Measurements from ENCODE around the gene DERA.

DNA sequence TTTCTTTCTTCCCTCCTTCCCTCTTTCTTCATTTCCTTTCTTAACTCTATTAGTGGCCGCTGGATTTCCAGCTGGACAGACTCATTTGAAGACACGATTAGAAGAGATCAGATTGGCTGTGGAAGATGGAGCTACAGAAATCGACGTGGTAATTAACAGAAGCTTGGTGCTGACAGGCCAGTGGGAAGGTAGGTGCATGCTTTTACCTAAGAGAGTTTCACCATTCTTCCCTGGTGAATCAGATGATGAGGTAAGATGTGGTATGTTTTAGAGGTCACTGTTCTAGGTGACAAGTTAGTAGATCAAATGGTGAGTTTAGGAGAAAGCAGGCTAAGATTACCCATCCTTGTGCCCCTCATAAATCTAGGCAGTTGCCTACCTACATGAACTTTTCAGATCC is 51.6 kb downstream of the DERA start:
- no peak for TF ChIP-seq POLR2A (IDR thresholded peaks at IDR 0.05)
- TF ChIP-seq, protein P1, sequence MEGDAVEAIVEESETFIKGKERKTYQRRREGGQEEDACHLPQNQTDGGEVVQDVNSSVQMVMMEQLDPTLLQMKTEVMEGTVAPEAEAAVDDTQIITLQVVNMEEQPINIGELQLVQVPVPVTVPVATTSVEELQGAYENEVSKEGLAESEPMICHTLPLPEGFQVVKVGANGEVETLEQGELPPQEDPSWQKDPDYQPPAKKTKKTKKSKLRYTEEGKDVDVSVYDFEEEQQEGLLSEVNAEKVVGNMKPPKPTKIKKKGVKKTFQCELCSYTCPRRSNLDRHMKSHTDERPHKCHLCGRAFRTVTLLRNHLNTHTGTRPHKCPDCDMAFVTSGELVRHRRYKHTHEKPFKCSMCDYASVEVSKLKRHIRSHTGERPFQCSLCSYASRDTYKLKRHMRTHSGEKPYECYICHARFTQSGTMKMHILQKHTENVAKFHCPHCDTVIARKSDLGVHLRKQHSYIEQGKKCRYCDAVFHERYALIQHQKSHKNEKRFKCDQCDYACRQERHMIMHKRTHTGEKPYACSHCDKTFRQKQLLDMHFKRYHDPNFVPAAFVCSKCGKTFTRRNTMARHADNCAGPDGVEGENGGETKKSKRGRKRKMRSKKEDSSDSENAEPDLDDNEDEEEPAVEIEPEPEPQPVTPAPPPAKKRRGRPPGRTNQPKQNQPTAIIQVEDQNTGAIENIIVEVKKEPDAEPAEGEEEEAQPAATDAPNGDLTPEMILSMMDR (IDR thresholded peaks at IDR 0.05) = no peak

All from adrenal gland (tissue), 5 donors.